Bronchial epithelial cell (primary cell): Measurements from ENCODE around the gene ZNF248. TPM values are rescaled to one million over a fixed set of nuclear protein-coding genes. Genes with fewer than 3 reads are reported as not detected.
A peak's percentile ranks its signal among the peaks of the same experiment; 100 is the strongest.

Experiments
- DNase-seq: peaks from one replicate; pipeline ENCODE4 v3.0.0-alpha.2; 2010; ENCODE audit warnings: low read depth
- FAIRE-seq: peaks from 2 replicates; lab custom pipeline; 2011; peaks lifted over from hg19 to GRCh38; lab: Jason Lieb, UNC
- H3K27me3 ChIP-seq: 2 replicates; pipeline ENCODE4 v1.5.1; 2011; ENCODE audit warnings: low read length; ENCODE audit not compliant: control insufficient read depth, insufficient read depth
- H3K36me3 ChIP-seq: 2 replicates; pipeline ENCODE4 v1.5.1; 2011; ENCODE audit warnings: low read length; ENCODE audit not compliant: control insufficient read depth, insufficient read depth
- H3K4me3 ChIP-seq: 2 replicates; pipeline ENCODE4 v1.5.1; 2011; ENCODE audit warnings: mild to moderate bottlenecking, low read depth, low read length, control low read depth
- total RNA-seq: library from RNA; depleted of rRNA; stranded (reverse); fragments of >200 nt; gene quantifications from 2 replicates; pipeline ENCODE4 v1.2.1, GENCODE V29; 2014
- TF ChIP-seq, protein P1 (sequence below): IDR thresholded peaks from 2 replicates; pipeline ENCODE4 v1.5.1; 2011; ENCODE audit warnings: mild to moderate bottlenecking, moderate library complexity, low read length, control low read depth, inconsistent platforms; ENCODE audit not compliant: insufficient read depth, severe bottlenecking

The ZNF248 gene
- 6.1 and 8.1 TPM in 2 replicates for total RNA-seq

DNA sequence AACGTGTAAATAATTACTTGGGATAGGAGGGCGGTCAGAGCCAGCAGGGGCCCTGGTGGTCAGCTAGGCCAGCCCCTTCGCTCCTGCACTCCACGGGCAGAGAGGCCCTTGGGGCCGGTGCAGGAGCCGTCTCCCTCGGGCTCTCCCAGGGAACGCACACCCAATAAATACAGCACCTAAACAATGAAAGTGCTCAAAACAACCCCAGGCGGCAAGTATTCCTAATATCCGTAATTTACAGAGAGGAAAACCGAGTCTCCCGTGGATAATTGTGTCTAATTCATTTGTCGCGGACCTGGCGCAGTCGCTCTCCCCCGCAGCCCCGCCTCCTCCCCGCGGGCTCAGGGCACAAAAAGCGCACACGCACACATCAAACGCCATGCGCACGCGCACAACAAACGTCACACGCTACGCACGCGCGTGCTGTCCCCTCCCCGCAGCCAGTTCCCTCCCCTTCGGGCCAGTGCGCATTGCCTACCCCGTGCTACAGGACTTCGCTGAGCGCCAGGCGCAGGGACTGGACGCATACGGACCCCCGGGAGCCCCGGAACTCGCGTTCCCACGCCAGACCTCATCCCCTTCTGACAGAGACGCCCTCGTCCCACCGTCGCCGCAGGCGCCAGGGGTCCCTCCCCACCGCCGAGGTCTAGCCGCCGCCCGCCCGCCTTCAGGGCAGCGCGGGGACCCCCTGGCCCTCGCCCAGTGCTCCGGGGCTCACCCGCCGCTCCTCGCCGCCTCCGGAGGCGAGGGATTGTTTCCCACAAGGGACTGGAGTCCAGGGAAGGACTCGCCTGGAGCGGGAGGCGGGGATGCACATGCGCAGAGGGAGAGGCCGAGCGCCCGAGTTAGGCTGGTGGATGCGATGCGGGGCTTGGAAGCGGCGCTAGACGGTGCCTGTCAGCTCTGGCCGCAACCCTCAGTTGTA, at the start of gene ZNF248:
Gene ZNF248, minus strand, starts transcription at position 324 of the 925 bp plus-strand sequence. CDS start 1,300 bp downstream, outside the sequence.
- no peaks in the 10 kb centered on the region for H3K27me3 ChIP-seq
- no peaks in the 10 kb centered on the region for H3K36me3 ChIP-seq
- DNase-seq = peak; percentile 88
- peak within 1 kb of the TSS; percentile 72 for H3K4me3 ChIP-seq
- TF ChIP-seq, protein P1, sequence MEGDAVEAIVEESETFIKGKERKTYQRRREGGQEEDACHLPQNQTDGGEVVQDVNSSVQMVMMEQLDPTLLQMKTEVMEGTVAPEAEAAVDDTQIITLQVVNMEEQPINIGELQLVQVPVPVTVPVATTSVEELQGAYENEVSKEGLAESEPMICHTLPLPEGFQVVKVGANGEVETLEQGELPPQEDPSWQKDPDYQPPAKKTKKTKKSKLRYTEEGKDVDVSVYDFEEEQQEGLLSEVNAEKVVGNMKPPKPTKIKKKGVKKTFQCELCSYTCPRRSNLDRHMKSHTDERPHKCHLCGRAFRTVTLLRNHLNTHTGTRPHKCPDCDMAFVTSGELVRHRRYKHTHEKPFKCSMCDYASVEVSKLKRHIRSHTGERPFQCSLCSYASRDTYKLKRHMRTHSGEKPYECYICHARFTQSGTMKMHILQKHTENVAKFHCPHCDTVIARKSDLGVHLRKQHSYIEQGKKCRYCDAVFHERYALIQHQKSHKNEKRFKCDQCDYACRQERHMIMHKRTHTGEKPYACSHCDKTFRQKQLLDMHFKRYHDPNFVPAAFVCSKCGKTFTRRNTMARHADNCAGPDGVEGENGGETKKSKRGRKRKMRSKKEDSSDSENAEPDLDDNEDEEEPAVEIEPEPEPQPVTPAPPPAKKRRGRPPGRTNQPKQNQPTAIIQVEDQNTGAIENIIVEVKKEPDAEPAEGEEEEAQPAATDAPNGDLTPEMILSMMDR = peak; percentile 4
- FAIRE-seq = no peak

DNA sequence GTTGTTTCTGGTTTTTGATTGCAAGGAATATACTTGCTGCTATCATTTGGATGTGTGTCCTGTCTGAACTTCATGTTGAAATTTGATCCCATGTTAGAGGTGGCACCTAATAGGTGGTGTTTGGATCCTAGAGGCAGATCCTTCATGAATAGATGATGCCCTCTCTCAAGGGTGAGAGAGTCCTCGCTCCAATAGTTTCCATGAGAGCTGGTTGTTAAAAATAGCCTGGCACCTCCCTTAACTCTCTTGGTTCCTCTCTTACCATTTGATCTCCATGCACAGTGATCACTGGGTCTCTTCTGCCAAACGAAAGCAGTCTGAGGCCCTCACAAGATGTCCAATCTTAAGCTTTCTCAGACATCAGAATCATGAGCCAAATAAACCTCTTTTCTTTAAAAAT, 49.0 kb upstream of the ZNF248 start:
- no peaks in the 10 kb centered on the region for H3K27me3 ChIP-seq
- no peak overlapping the region for H3K4me3 ChIP-seq
- TF ChIP-seq, protein P1 = no peak
- FAIRE-seq = no peak
- no peaks in the 10 kb centered on the region for H3K36me3 ChIP-seq
- no peak for DNase-seq

DNA sequence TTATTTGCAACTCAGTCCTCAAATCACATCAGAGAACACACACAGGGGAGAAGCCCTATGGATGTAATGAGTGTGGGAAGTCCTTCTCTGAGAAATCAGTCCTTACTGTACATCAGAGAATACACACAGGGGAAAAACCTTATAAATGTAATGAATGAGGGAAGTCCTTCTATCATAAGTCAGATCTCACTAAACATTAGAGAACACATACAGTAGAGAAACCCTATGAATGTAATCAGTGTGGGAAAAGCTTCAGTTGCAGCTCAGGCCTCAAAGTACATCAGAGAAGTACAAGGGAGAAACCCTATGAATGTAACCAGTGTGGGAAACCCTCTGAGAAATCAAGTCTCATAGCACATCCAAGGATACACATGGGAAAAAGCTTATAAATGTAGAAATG, 39.0 kb upstream of the ZNF248 start:
- DNase-seq (no peak), FAIRE-seq (no peak)
- no peaks in the 10 kb centered on the region for H3K27me3 ChIP-seq
- TF ChIP-seq, protein P1 = no peak
- no peak overlapping the region for H3K4me3 ChIP-seq
- H3K36me3 ChIP-seq = no peaks in the 10 kb centered on the region

DNA sequence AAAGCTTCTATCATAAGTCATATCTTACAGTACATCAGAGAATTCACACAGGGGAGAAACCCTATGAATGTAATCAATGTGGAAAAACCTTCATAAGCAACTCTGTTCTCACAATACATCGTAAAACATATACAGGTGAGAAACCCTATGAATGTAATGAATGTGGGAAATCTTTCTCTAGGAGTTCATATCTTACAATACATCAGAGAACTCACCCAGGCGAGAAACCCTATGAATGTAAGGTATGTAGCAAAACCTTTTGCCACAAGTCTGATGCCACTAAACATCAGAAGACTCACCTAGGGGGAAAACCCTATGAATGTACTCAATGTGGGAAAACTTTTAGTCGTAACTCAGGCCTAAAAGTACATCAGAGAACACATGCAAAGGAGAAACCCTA, 38.3 kb upstream of the ZNF248 start:
- no peak for FAIRE-seq
- no peaks in the 10 kb centered on the region for H3K36me3 ChIP-seq
- TF ChIP-seq, protein P1 = no peak
- H3K27me3 ChIP-seq = no peaks in the 10 kb centered on the region
- no peak overlapping the region for H3K4me3 ChIP-seq
- DNase-seq = no peak

DNA sequence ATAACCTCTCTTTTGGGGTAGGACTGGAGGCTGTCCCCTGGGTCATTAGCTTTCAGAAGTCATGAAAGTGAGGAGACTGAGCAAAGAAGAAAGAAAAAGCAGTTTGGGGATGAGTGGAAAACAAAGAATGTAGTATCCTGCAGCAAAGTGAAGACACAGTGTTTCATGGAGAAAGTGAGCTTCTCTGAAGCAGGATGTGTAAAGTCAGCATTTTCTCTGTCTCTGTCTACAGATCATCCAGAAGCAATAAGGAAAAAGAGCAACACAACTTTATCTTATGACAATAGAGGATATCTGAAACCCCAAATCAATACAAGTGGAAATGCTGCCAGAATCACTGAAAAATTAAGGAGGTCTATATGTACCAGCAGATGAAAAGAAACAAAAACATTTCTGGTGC, 28.4 kb upstream of the ZNF248 start:
- DNase-seq (no peak), FAIRE-seq (no peak)
- TF ChIP-seq, protein P1 = no peak
- no peak overlapping the region for H3K4me3 ChIP-seq
- H3K27me3 ChIP-seq = no peaks in the 10 kb centered on the region
- H3K36me3 ChIP-seq = no peaks in the 10 kb centered on the region
